GM19351 (cell line): ENCODE results near the gene MPL.
"Not testable (repeated sequence)": the region's sequence is repeated elsewhere in the genome, so short reads cannot be mapped to it uniquely, and the experiment has no call there.

ENCODE experiments used
- ATAC-seq: cut with Tn5 transposase; IDR thresholded peaks from one replicate; pipeline ENCODE4 v1.9.1; 2021; ENCODE audit warnings: mild to moderate bottlenecking, moderate library complexity; ENCODE audit not compliant: unreplicated experiment

The MPL gene

GRCh38 chr1:43369779-43370178 lies 32.2 kb downstream of the MPL start:
- not testable (repeated sequence) for ATAC-seq

GRCh38 chr1:43370564-43370963 lies 32.9 kb downstream of the MPL start:
- ATAC-seq = no peak

GRCh38 chr1:43372172-43372571 lies 34.6 kb downstream of the MPL start:
- no peak for ATAC-seq

GRCh38 chr1:43373066-43373940 lies 35.7 kb downstream of the MPL start:
- ATAC-seq = no peak

GRCh38 chr1:43376723-43377235 lies 39.2 kb downstream of the MPL start:
- ATAC-seq = no peak

GRCh38 chr1:43377831-43378230 lies 40.2 kb downstream of the MPL start:
- ATAC-seq = no peak

- no peak for ATAC-seq
Observed at GRCh38 chr1:43379476-43379875, 41.9 kb downstream of the MPL start.

DNA sequence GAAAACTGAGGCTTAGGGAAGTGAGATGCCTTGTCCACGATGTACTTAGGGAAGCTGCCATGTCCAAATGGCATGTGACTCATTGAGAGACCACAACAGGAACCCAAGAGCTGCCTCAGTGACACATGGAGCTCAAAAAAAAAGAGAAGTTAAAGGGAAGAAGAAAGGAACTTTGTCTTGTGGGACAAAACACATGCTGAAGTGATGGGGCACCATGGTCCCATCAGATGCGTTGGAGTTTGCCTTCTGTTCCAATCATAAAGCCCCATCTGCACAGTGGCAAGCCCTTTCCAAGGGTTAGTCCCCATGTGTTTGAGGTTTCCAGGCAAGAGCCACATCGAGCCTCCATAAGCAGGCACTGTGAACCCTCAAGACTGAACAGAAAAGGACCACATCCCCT lies 44.0 kb downstream of the MPL start:
- ATAC-seq = no peak

DNA sequence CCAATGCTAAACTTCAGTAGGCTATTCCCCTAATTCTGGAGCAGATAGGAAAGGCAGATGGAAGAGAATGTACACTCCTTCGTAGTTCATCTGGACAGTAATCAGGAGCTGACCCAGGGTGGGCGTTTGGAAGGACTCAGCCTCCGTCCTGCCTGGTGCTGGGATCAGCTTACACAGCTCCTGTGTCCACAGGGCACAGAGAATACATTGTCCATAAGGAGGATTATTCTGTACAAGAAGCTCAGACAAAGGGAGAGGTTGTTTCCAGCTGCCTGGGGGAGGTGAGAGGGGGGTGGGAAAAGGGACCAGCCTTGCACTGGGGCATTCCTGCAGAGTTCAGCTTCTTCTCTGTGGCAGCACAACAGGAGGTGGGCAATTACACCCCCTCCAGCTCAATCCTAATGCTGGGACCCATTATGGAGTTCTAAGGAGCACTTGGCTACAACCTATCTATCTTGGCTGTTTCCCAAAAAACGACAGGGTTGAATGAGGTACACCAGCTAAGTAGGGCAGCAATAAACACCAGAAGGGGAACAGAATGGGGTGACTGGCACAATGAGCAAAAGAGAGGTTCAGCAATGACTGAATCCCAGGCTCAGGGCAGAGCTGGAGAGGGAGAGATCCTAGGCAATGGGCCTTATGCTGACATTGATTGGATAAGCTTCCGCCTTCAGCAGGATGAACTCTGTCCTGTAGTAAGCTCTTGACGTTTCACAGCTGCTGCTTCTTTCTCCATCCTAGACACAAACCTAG lies 44.6 kb downstream of the MPL start:
- no peak for ATAC-seq

DNA sequence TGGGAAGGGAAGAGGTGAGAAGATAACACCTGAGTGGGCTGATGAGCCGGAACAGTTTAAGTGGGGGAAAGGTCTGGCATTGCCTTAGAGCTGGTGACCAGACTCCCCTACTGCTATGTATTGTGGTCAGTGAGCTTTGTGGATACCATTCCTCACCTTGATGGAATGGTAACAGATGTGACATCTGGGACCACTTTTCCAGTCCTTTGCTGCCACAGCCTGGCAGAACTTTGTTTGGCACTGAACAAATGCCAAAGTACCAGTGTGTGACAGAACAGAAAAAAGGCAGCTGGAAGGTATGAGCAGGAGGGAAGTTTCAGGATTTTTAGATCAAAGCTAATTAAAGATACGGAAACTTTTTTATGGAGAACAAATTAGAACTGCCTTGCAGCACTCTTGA lies 45.8 kb downstream of the MPL start:
- no peak for ATAC-seq

- no peak for ATAC-seq
Observed at GRCh38 chr1:43386676-43387075, 49.1 kb downstream of the MPL start.

- no peak for ATAC-seq
Observed at GRCh38 chr1:43387976-43388599, 50.5 kb downstream of the MPL start.

- ATAC-seq = no peak
Observed at GRCh38 chr1:43388613-43389012, 51.0 kb downstream of the MPL start.

DNA sequence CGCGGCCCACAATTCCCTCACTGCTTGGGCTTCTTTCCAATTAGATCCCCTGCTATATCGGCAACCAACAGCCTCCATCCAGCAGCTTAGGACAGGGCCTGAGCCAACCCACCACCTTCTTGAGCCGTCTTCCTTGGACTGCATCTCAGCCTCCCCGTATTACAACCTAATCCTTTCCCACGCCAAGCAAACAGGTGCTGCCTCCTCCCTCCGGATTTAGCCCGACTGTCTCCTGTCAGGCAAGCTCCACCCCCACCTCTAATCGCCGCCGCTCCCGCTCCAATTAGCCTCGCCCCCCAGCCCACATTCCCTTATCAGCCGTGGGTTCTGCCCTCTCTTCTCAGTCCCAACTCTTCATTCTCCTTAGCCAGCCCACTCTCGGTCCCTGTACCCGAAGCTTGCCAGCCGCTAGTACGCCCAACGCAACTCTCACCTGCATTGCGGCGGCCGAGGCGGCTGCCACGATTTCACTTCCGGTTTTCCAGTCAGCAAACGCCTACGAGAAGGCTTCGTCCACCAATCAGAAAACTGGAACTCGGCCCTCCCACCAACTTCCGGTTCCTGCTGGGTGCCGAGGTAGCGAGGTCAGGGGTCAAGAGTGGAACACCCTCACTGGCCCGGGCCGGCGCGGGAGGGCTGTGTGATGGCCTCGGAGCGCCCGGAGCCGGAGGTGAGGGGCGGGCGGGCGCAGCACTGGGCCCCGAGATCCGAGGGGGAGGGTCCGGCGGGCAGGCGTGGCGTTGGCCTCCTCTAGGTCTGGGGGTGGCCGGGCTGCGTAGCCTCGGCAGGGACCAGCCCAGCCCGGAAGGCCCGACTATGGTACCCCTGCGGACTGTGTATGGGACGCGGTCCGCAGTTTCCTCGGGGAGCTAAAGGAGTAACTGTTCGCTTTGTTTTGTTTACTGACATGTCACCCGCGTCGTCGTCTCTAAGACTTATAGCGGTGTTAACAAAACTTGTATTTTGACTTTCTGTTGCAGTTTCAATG lies 52.0 kb downstream of the MPL start, which contains the start of the genes MED8 and SZT2:
Gene MED8, minus strand, starts transcription at position 475 of the 988 bp plus-strand sequence. Its CDS starts 36 bp downstream, at position 439.
Gene SZT2, plus strand, starts transcription at position 574 of the 988 bp plus-strand sequence. Its CDS starts 70 bp downstream, at position 644.
- ATAC-seq = peak; percentile 92

GRCh38 chr1:43392702-43393101 lies 55.1 kb downstream of the MPL start:
- ATAC-seq = no peak

DNA sequence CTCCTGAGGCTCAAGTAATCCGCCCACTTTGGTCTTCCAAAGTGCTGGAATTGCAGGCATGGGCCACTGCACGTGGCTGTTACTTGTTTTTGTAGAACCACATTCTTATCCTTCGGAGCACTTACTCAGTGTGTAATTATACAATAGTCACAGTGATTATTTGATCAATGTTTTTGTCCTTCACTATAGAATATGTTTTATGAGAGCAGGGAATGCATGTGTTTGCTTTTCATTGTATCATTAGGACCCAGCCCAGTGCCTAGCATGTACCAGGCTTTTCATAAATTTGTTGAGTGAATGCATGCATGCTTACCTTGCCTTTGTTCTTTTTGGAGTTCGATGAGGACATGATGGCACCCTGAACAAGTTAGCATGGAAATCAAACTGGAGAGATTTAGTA lies 57.9 kb downstream of the MPL start:
- no peak for ATAC-seq

- ATAC-seq = no peak
Observed at GRCh38 chr1:43396059-43396458, 58.4 kb downstream of the MPL start.

DNA sequence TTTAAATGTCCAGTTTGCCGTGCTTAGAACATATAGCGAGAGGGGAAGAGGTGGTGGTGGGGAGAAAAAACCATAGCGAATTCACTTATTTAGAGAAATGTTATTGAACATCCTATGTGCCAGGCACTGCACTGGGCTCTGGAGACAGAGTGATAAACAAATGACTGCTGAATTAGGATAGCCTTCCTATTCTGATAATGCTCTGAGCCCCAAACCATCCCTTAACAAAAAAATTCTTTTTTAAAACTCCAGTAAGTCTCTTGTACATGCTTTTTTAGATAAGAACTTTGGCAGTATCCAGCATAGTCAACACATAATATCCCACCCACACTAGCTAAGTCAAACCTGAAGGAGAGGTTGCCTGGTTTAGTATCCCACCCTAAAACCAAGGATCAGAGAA lies 60.6 kb downstream of the MPL start:
- no peak for ATAC-seq

GRCh38 chr1:43400441-43400840 lies 62.8 kb downstream of the MPL start:
- ATAC-seq = not testable (repeated sequence)
